COR-L47 (cell line): ENCODE results near the gene USP20.

Experiments
- DNase-seq: peaks from one replicate; lab custom pipeline; 2025; lab: John Stamatoyannopoulos, UW

Gene USP20

GRCh38 chr9:129875687-129876395 is 40.6 kb downstream of the USP20 start:
- DNase-seq = no peak

GRCh38 chr9:129876815-129877214 is 41.6 kb downstream of the USP20 start:
- no peak for DNase-seq

- no peak for DNase-seq
Measured at GRCh38 chr9:129878291-129878690, 43.0 kb downstream of the USP20 start.

- DNase-seq = no peak
Measured at GRCh38 chr9:129879103-129879699, 43.9 kb downstream of the USP20 start.

GRCh38 chr9:129879991-129880653 is 44.9 kb downstream of the USP20 start:
- no peak for DNase-seq

GRCh38 chr9:129880654-129881546 is 45.6 kb downstream of the USP20 start:
- DNase-seq = peak; percentile 37

GRCh38 chr9:129881547-129882324 is 46.5 kb downstream of the USP20 start:
- no peak for DNase-seq

- peak; percentile 95 for DNase-seq
Measured at GRCh38 chr9:129884220-129885017, 49.2 kb downstream of the USP20 start.

- peak; percentile 53 for DNase-seq
Measured at GRCh38 chr9:129885018-129885669, 49.9 kb downstream of the USP20 start.

- DNase-seq = peak; percentile 75
Measured at GRCh38 chr9:129885670-129886106, 50.4 kb downstream of the USP20 start.

- no peak for DNase-seq
Measured at GRCh38 chr9:129886226-129887174, 51.2 kb downstream of the USP20 start.

- DNase-seq = no peak
Measured at GRCh38 chr9:129887334-129888292, 52.4 kb downstream of the USP20 start.

GRCh38 chr9:129888293-129889121 is 53.2 kb downstream of the USP20 start:
- no peak for DNase-seq

- DNase-seq = no peak
Measured at GRCh38 chr9:129889122-129889940, 54.1 kb downstream of the USP20 start.

GRCh38 chr9:129889941-129890717 is 54.9 kb downstream of the USP20 start:
- no peak for DNase-seq
